Measurements from ENCODE around the gene OOSP1. TPM values are rescaled to one million over a fixed set of nuclear protein-coding genes. Genes with fewer than 3 reads are reported as not detected.

The OOSP1 gene
- total and polyA plus RNA-seq, 2 experiments from 2014 or later, result not detected

- TF ChIP-seq ZNF114 (CRISPR knock-in tag; IDR thresholded peaks at IDR 0.05), result no peak
- TF ChIP-seq CTCF (conservative IDR thresholded peaks at IDR 0.05; ENCODE audit: low read depth in 2 of 2), result no peak
These were observed 54.2 kb downstream of the OOSP1 start (continued) for GRCh38 chr11:59992425-59992824.

- no peaks in the 10 kb centered on the region for H3K27me3 Mint-ChIP-seq (ENCODE audit: insufficient read depth, low read depth, poor library complexity)
- no peak overlapping the region for H3K27ac Mint-ChIP-seq
- H3K4me3 Mint-ChIP-seq, result no peak overlapping the region
- ATAC-seq, result no peak
- Histone ChIP-seq H3K9me2 (ENCODE audit: insufficient read depth) (peaks cover 8% of the 10 kb centered on the region; the same call in 1 of the 2 replicates), H3K27ac (ENCODE audit: low read depth) (no peak overlapping the region), H3K36me3 (ENCODE audit: insufficient read depth) (no peaks in the 10 kb centered on the region), H3F3A (replicated peaks; ENCODE audit: low read depth) (no peaks in the 10 kb centered on the region), H3K4me2 (no peak overlapping the region), H3K79me2 (replicated peaks; ENCODE audit: insufficient read depth) (no peaks in the 10 kb centered on the region), H2AFZ (no peak overlapping the region; the same call in 1 of the 2 replicates), H3K27me3 (ENCODE audit: insufficient read depth) (no peaks in the 10 kb centered on the region), H3K4me3 (no peak overlapping the region), H3K4me1 (ENCODE audit: insufficient read depth) (no peaks in the 10 kb centered on the region), H4K20me1 (replicated peaks; ENCODE audit: insufficient read depth) (no peaks in the 10 kb centered on the region)
- no peaks in the 10 kb centered on the region for H3K36me3 Mint-ChIP-seq (ENCODE audit: low read depth)
- H3K4me1 Mint-ChIP-seq, result peaks cover 3% of the 10 kb centered on the region; the same call in 1 of the 3 replicates
- no peak for DNase-seq (ENCODE audit: low spot score)
- no peaks in the 10 kb centered on the region for H3K9me3 Mint-ChIP-seq
- TF ChIP-seq ZNF114 (CRISPR knock-in tag; IDR thresholded peaks at IDR 0.05), result no peak
- no peak for TF ChIP-seq EZH2phosphoT487 (IDR thresholded peaks at IDR 0.05; ENCODE audit: unreplicated experiment)
- TF ChIP-seq NANOG (IDR thresholded peaks at IDR 0.05; ENCODE audit: borderline replicate concordance), result no peak
- no peak for TF ChIP-seq ETS1 (IDR thresholded peaks at IDR 0.05)
- TF ChIP-seq REST (IDR thresholded peaks at IDR 0.05; ENCODE audit: unreplicated experiment), result no peak
- no peak for TF ChIP-seq JUNB (IDR thresholded peaks at IDR 0.05; ENCODE audit: unreplicated experiment)
- TF ChIP-seq CTCF (conservative IDR thresholded peaks at IDR 0.05; ENCODE audit: low read depth in 2 of 2), result no peak
- TF ChIP-seq ZNF462 (CRISPR knock-in tag; IDR thresholded peaks at IDR 0.05), result no peak
- no peak for TF ChIP-seq EZH2 (IDR thresholded peaks at IDR 0.05; ENCODE audit: low read depth, unreplicated experiment)
- no peak for TF ChIP-seq CREB1 (CRISPR knock-in tag; IDR thresholded peaks at IDR 0.05; ENCODE audit: low read depth)
These were observed 59.6 kb downstream of the OOSP1 start for GRCh38 chr11:59997800-59998199.
